K562 (cell line): ENCODE results near the gene GDF2. TPM values are rescaled to one million over a fixed set of nuclear protein-coding genes. Genes with fewer than 3 reads are reported as not detected.

Experiments used
- ARID2 ChIP-seq: fragments of 450-650 bp; IDR thresholded peaks from 2 replicates; pipeline ENCODE4 v1.6.1; 2017; ENCODE audit warnings: antibody characterized with exemption, mild to moderate bottlenecking
- ATF6 ChIP-seq: sonication (generic); formaldehyde crosslinking; IDR thresholded peaks from 2 replicates; pipeline ENCODE4 v1.4.0; 2020; ENCODE audit warnings: mild to moderate bottlenecking, missing genetic modification reagents
- BACH1 ChIP-seq: fragments of 200-800 bp; sonication (Bioruptor generic); IDR thresholded peaks from 2 replicates; pipeline ENCODE4 v1.6.1; 2016; ENCODE audit warnings: missing genetic modification characterization, missing compliant biosample characterization
- BRF2 ChIP-seq: IDR thresholded peaks from 3 replicates; pipeline ENCODE4 v1.6.1; 2011; ENCODE audit warnings: borderline replicate concordance, mild to moderate bottlenecking; ENCODE audit not compliant: insufficient read length, insufficient read depth
- CBX2 ChIP-seq: fragments of 200-600 bp; sonication (generic); IDR thresholded peaks from one replicate; pipeline ENCODE4 v1.6.1; 2012; ENCODE audit warnings: mild to moderate bottlenecking, low read length, inconsistent platforms; ENCODE audit not compliant: insufficient read depth, poor library complexity, severe bottlenecking
- CREB1 ChIP-seq, 2 experiments: sonication (generic) in 1 of 2; formaldehyde crosslinking in 1 of 2; IDR thresholded peaks; 2 replicates each; pipeline versions ENCODE4 v1.6.1 to v1.8.0; 2012 to 2022; ENCODE audit warnings: inconsistent platforms in 1 of 2, mild to moderate bottlenecking in 1 of 2, missing genetic modification reagents in 1 of 2, moderate library complexity in 1 of 2
- FOXK1 ChIP-seq: sonication (generic); formaldehyde crosslinking; IDR thresholded peaks from 2 replicates; pipeline ENCODE4 v1.8.0; 2022; ENCODE audit warnings: missing genetic modification reagents, mild to moderate bottlenecking, borderline replicate concordance
- GTF2B ChIP-seq: IDR thresholded peaks from 2 replicates; pipeline ENCODE4 v1.6.1; 2011; ENCODE audit not compliant: insufficient read length; ENCODE audit errors: extremely low read depth
- ILF3 ChIP-seq: fragments of 450-650 bp; IDR thresholded peaks from 2 replicates; pipeline ENCODE4 v1.6.1; 2018; ENCODE audit warnings: antibody characterized with exemption, mild to moderate bottlenecking, moderate library complexity, borderline replicate concordance
- MAFK ChIP-seq: IDR thresholded peaks from 2 replicates; pipeline ENCODE4 v1.6.1; 2011; ENCODE audit warnings: low read length, improper control_type of control experiment
- NCOA1 ChIP-seq: fragments of 450-650 bp; IDR thresholded peaks from 2 replicates; pipeline ENCODE4 v1.6.1; 2016; ENCODE audit warnings: low read depth
- SLC30A9 ChIP-seq: fragments of 250-450 bp; sonication (Bioruptor Pico); IDR thresholded peaks from 2 replicates; pipeline ENCODE4 v1.8.0; 2022; ENCODE audit warnings: mild to moderate bottlenecking, moderate library complexity
- TAF7 ChIP-seq: fragments of 450-650 bp; IDR thresholded peaks from 2 replicates; pipeline ENCODE4 v1.6.1; 2016; ENCODE audit warnings: missing genetic modification characterization, missing compliant biosample characterization
- ZBTB9 ChIP-seq: fragments of 450-650 bp; formaldehyde crosslinking; IDR thresholded peaks from 2 replicates; pipeline ENCODE4 v1.4.0; 2020; ENCODE audit warnings: mild to moderate bottlenecking, moderate library complexity
- ZFP36 ChIP-seq: fragments of 150-350 bp; IDR thresholded peaks from 2 replicates; pipeline ENCODE4 v1.6.1; 2018; ENCODE audit warnings: low read length, low read depth; ENCODE audit not compliant: partially characterized antibody
- ZNF398 ChIP-seq: fragments of 250-450 bp; sonication (Bioruptor Pico); IDR thresholded peaks from 2 replicates; pipeline ENCODE4 v1.8.0; 2021; ENCODE audit warnings: moderate library complexity, mild to moderate bottlenecking, inconsistent platforms
- ZNF445 ChIP-seq: fragments of 250-450 bp; sonication (Bioruptor Pico); IDR thresholded peaks from 2 replicates; pipeline ENCODE4 v1.4.0; 2020; ENCODE audit warnings: low read depth, mild to moderate bottlenecking, moderate library complexity
- ZNF655 ChIP-seq: fragments of 250-450 bp; sonication (Bioruptor Pico); IDR thresholded peaks from 2 replicates; pipeline ENCODE4 v1.5.0; 2021
- polyA plus RNA-seq, 8 experiments: library from polyadenylated mRNA; depleted of rRNA in 4 of 8; stranded (reverse) in 5 of 8; unstranded in 3 of 8; fragments of >200 nt; fragmentation: Nextera tagmentation in 2 of 8; fragmentation: Illumina TruSeq in 1 of 8; extraction: Ambion mirVana in 2 of 8; extraction: Trizol in 1 of 8; gene quantifications; 2 replicates each; pipeline versions ENCODE4 v1.2.1 to v1.2.3, GENCODE V29; 2011 to 2014; ENCODE audit warnings: inconsistent platforms in 1 of 8, missing spikeins in 1 of 8
- total RNA-seq, 7 experiments: library from RNA; depleted of rRNA in 6 of 7; stranded (reverse); fragments of >200 nt in 6 of 7; fragmentation: Illumina TruSeq in 2 of 7; extraction: Trizol in 2 of 7; gene quantifications; 2 replicates each; pipeline versions ENCODE4 v1.2.1 to v1.2.3, GENCODE V29; 2011 to 2021; ENCODE audit warnings: low replicate concordance in 1 of 7

GDF2 gene
- total and polyA plus RNA-seq, 9 of the 15 experiments (the other 6 are each of a cell fraction or from before 2014, with no cell fraction given): 0.08 to 0.58 (median 0.27) TPM; not detected in 2

GRCh38 chr10:47306387-47307210 is 15.7 kb upstream of the GDF2 start (continued):
- TF ChIP-seq BRF2 (no peak), ATF6 (CRISPR knock-in tag) (no peak), CREB1 (IDR thresholded peaks at IDR 0.05) (no peak), CREB1 (CRISPR knock-in tag; IDR thresholded peaks at IDR 0.05) (no peak), TAF7 (no peak), ARID2 (no peak), BACH1 (no peak), CBX2 (no peak), ZNF655 (no peak), SLC30A9 (no peak), FOXK1 (CRISPR knock-in tag) (no peak), ZFP36 (no peak), NCOA1 (0 out of 2 replicates have a peak, but pooled peaks have one; percentile 18), ZNF398 (CRISPR knock-in tag) (no peak), GTF2B (no peak), MAFK (no peak), ZBTB9 (CRISPR knock-in tag) (no peak), ZNF445 (CRISPR knock-in tag) (no peak), ILF3 (no peak)
